ENCODE data around the gene GID4. TPM values are rescaled to one million over a fixed set of nuclear protein-coding genes. Genes with fewer than 3 reads are reported as not detected.

Gene GID4
- total RNA-seq, 2 experiments from 2014 or later = 6.1 to 6.2 TPM

GRCh38 chr17:18037486-18037885 lies 1.7 kb upstream of the GID4 start:
- no peak for DNase-seq
- intact Hi-C loops (cut with micrococcal nuclease) = loop anchor here (5.0 to 10.0 kb wide), 3 partner anchors 45 to 1500 kb away; no protein-coding TSS in a partner anchor
- Mint-ChIP-seq H3K4me3 (peak overlapping the region; percentile 92), H3K27ac (peak overlapping the region; percentile 80), H3K9me3 (no peaks in the 10 kb centered on the region), H3K36me3 (peaks cover 2% of the 10 kb centered on the region), H3K27me3 (no peaks in the 10 kb centered on the region), H3K4me1 (ENCODE audit: low read depth) (peaks cover 51% of the 10 kb centered on the region)
- POLR2A ChIA-PET = interaction anchor here (0.9 to 1.7 kb wide), 4 partner anchors 65 to 197 kb away, joined by 3 to 8 read pairs (median 6); partner anchors contain the start of genes DRC3 and TOM1L2
- CTCF ChIA-PET = interaction anchor here (1.0 to 1.2 kb wide), 2 partner anchors 79 to 357 kb away, joined by 3 read pairs; no protein-coding TSS in a partner anchor

GRCh38 chr17:18038149-18038850 lies 908 bp upstream of the GID4 start:
- ChIA-PET POLR2A (interaction anchor here (0.7 to 1.7 kb wide), 5 partner anchors 66 to 198 kb away, joined by 3 to 8 read pairs (median 5); partner anchors contain the start of genes DRC3 and TOM1L2), CTCF (interaction anchor here (0.9 to 1.3 kb wide), 4 partner anchors 80 to 358 kb away, joined by 3 read pairs; partner anchors contain the start of gene ALKBH5)
- no peaks in the 10 kb centered on the region for H3K27me3 Mint-ChIP-seq
- peak; percentile 44 for DNase-seq
- no peaks in the 10 kb centered on the region for H3K9me3 Mint-ChIP-seq
- peaks cover 2% of the 10 kb centered on the region for H3K36me3 Mint-ChIP-seq
- H3K27ac Mint-ChIP-seq = peak overlapping the region; percentile 80
- intact Hi-C loops (cut with micrococcal nuclease) = loop anchor here (1.0 to 10.0 kb wide), 5 partner anchors 46 to 1501 kb away; no protein-coding TSS in a partner anchor
- H3K4me3 Mint-ChIP-seq = peak overlapping the region; percentile 92
- peaks cover 45% of the 10 kb centered on the region for H3K4me1 Mint-ChIP-seq (ENCODE audit: low read depth)

GRCh38 chr17:18039535-18040260 lies 490 bp downstream of the GID4 start:
- H3K4me3 Mint-ChIP-seq = peak overlapping the region; percentile 92
- peak overlapping the region; percentile 80 for H3K27ac Mint-ChIP-seq
- peaks cover 2% of the 10 kb centered on the region for H3K36me3 Mint-ChIP-seq
- no peaks in the 10 kb centered on the region for H3K27me3 Mint-ChIP-seq
- POLR2A ChIA-PET = no interaction called here
- CTCF ChIA-PET = interaction anchor here (1.3 kb wide), 1 partner anchor 145 kb away, joined by 3 read pairs; no protein-coding TSS in a partner anchor
- H3K9me3 Mint-ChIP-seq = no peaks in the 10 kb centered on the region
- DNase-seq = no peak
- H3K4me1 Mint-ChIP-seq (ENCODE audit: low read depth) = peaks cover 40% of the 10 kb centered on the region
- intact Hi-C loops (cut with micrococcal nuclease) = loop anchor here (1.0 to 10.0 kb wide), 9 partner anchors 47 to 1502 kb away; partner anchors contain the start of genes ALKBH5, DRC3, DRG2 and PEMT

GRCh38 chr17:18040261-18040858 lies 1.2 kb downstream of the GID4 start:
- intact Hi-C loops (cut with micrococcal nuclease) = no loop called here
- Mint-ChIP-seq H3K36me3 (peaks cover 2% of the 10 kb centered on the region), H3K4me1 (ENCODE audit: low read depth) (peaks cover 40% of the 10 kb centered on the region), H3K27me3 (no peaks in the 10 kb centered on the region), H3K9me3 (no peaks in the 10 kb centered on the region), H3K27ac (peak overlapping the region; percentile 63), H3K4me3 (peak overlapping the region; percentile 88)
- CTCF ChIA-PET = no interaction called here
- POLR2A ChIA-PET = no interaction called here
- DNase-seq = no peak

- Mint-ChIP-seq H3K9me3 (no peaks in the 10 kb centered on the region), H3K36me3 (peaks cover 2% of the 10 kb centered on the region), H3K4me3 (no peak overlapping the region), H3K27me3 (no peaks in the 10 kb centered on the region), H3K27ac (no peak overlapping the region), H3K4me1 (ENCODE audit: low read depth) (peaks cover 38% of the 10 kb centered on the region)
- ChIA-PET CTCF (interaction anchor here (0.7 to 0.8 kb wide), 2 partner anchors 9 to 102 kb away, joined by 3 to 4 read pairs; no protein-coding TSS in a partner anchor), POLR2A (no interaction called here)
- no peak for DNase-seq
- intact Hi-C loops (cut with micrococcal nuclease) = no loop called here
Measured at GRCh38 chr17:18041776-18042175, 2.6 kb downstream of the GID4 start.

GRCh38 chr17:18042983-18043382 lies 3.8 kb downstream of the GID4 start:
- no peak overlapping the region for H3K4me3 Mint-ChIP-seq
- no peak for DNase-seq
- ChIA-PET CTCF (interaction anchor here (1.1 to 1.3 kb wide), 2 partner anchors 10 to 152 kb away, joined by 3 read pairs; no protein-coding TSS in a partner anchor), POLR2A (no interaction called here)
- peaks cover 28% of the 10 kb centered on the region for H3K4me1 Mint-ChIP-seq (ENCODE audit: low read depth)
- H3K9me3 Mint-ChIP-seq = no peaks in the 10 kb centered on the region
- peaks cover 2% of the 10 kb centered on the region for H3K36me3 Mint-ChIP-seq
- no peak overlapping the region for H3K27ac Mint-ChIP-seq
- intact Hi-C loops (cut with micrococcal nuclease) = no loop called here
- no peaks in the 10 kb centered on the region for H3K27me3 Mint-ChIP-seq

GRCh38 chr17:18043491-18043890 lies 4.3 kb downstream of the GID4 start:
- intact Hi-C loops (cut with micrococcal nuclease) = no loop called here
- POLR2A ChIA-PET = no interaction called here
- Mint-ChIP-seq H3K27ac (no peak overlapping the region), H3K4me3 (no peak overlapping the region), H3K4me1 (ENCODE audit: low read depth) (peaks cover 24% of the 10 kb centered on the region), H3K9me3 (no peaks in the 10 kb centered on the region), H3K36me3 (peaks cover 2% of the 10 kb centered on the region), H3K27me3 (no peaks in the 10 kb centered on the region)
- no peak for DNase-seq
- CTCF ChIA-PET = interaction anchor here (1.1 to 1.3 kb wide), 2 partner anchors 10 to 153 kb away, joined by 3 read pairs; no protein-coding TSS in a partner anchor

- POLR2A ChIA-PET = no interaction called here
- Mint-ChIP-seq H3K27me3 (no peaks in the 10 kb centered on the region), H3K4me3 (no peak overlapping the region), H3K36me3 (no peaks in the 10 kb centered on the region), H3K4me1 (ENCODE audit: low read depth) (peaks cover 22% of the 10 kb centered on the region), H3K9me3 (no peaks in the 10 kb centered on the region), H3K27ac (no peak overlapping the region)
- intact Hi-C loops (cut with micrococcal nuclease) = no loop called here
- CTCF ChIA-PET = no interaction called here
- no peak for DNase-seq
Measured at GRCh38 chr17:18044609-18045008, 5.4 kb downstream of the GID4 start.

- Mint-ChIP-seq H3K36me3 (no peaks in the 10 kb centered on the region), H3K27ac (no peak overlapping the region)
- POLR2A ChIA-PET = no interaction called here
Measured at GRCh38 chr17:18045691-18046350, 6.6 kb downstream of the GID4 start.

GRCh38 chr17:18055597-18055996 lies 16.4 kb downstream of the GID4 start:
- CTCF ChIA-PET = no interaction called here
- H3K4me1 Mint-ChIP-seq (ENCODE audit: low read depth) = no peaks in the 10 kb centered on the region
- H3K9me3 Mint-ChIP-seq = no peaks in the 10 kb centered on the region
- peaks cover 3% of the 10 kb centered on the region for H3K36me3 Mint-ChIP-seq
- intact Hi-C loops (cut with micrococcal nuclease) = no loop called here
- no peak overlapping the region for H3K27ac Mint-ChIP-seq
- POLR2A ChIA-PET = no interaction called here
- H3K4me3 Mint-ChIP-seq = no peak overlapping the region
- DNase-seq = no peak
- H3K27me3 Mint-ChIP-seq = no peaks in the 10 kb centered on the region

More at GRCh38 chr17:18045691-18046350, 6.6 kb downstream of the GID4 start:
- intact Hi-C loops (cut with micrococcal nuclease) = no loop called here
- no peak overlapping the region for H3K4me3 Mint-ChIP-seq
- no peak for DNase-seq
- H3K4me1 Mint-ChIP-seq (ENCODE audit: low read depth) = peaks cover 13% of the 10 kb centered on the region
- CTCF ChIA-PET = no interaction called here
- no peaks in the 10 kb centered on the region for H3K27me3 Mint-ChIP-seq
- H3K9me3 Mint-ChIP-seq = no peaks in the 10 kb centered on the region

- ChIA-PET POLR2A (no interaction called here), CTCF (no interaction called here)
- Mint-ChIP-seq H3K4me3 (no peak overlapping the region), H3K27ac (no peak overlapping the region), H3K36me3 (peaks cover 3% of the 10 kb centered on the region), H3K4me1 (ENCODE audit: low read depth) (no peaks in the 10 kb centered on the region), H3K27me3 (no peaks in the 10 kb centered on the region), H3K9me3 (no peaks in the 10 kb centered on the region)
- DNase-seq = no peak
- intact Hi-C loops (cut with micrococcal nuclease) = no loop called here
Measured at GRCh38 chr17:18056214-18056613, 17.0 kb downstream of the GID4 start.

All from activated CD4-positive, alpha-beta memory T cell treated with anti-CD3 and anti-CD28 coated beads for 36 hours (primary cell).